HepG2 (cell line): ENCODE measurements around the gene PCDHA6. TPM values are rescaled to one million over a fixed set of nuclear protein-coding genes. Genes with fewer than 3 reads are reported as not detected.
"Not testable (repeated sequence)": the region's sequence is repeated elsewhere in the genome, so short reads cannot be mapped to it uniquely, and the experiment has no call there.

ENCODE experiments used
- ATAC-seq: fragments of 200-7000 bp; cut with Tn5 transposase; 3 replicates; pipeline ENCODE4 v1.9.1; 2020; ENCODE audit warnings: mild to moderate bottlenecking, moderate library complexity
- BruUV-seq: library from RNA; stranded (reverse); fragments of 400-500 nt; replicated peaks from 2 replicates; lab custom pipeline; 2021; lab: Mats Ljungman, UMichigan
- CTCF ChIA-PET: fragments of 300-600 bp; formaldehyde crosslinking; extraction: SDS; loops from one replicate; lab custom pipeline; 2021; ENCODE audit warnings: low total read pairs, inconsistent platforms, low intra/inter-chr PET ratio; lab: Yijun Ruan, JAX
- POLR2A ChIA-PET: fragments of 350-600 bp; sonication (Branson Sonifier 250); formaldehyde crosslinking; loops from one replicate; lab custom pipeline; 2020; ENCODE audit warnings: antibody characterized with exemption, inconsistent platforms; lab: Yijun Ruan, JAX
- DNase-seq: peaks from one replicate; pipeline ENCODE4 v3.0.0-alpha.2; 2015; ENCODE audit warnings: low spot score
- FAIRE-seq: peaks from 3 replicates; lab custom pipeline; 2011; peaks lifted over from hg19 to GRCh38; lab: Jason Lieb, UNC
- H2AFZ ChIP-seq: one replicate; pipeline ENCODE4 v1.6.1; 2011; ENCODE audit warnings: low read length, inconsistent platforms
- H3K27ac ChIP-seq: fragments of 300-600 bp; 3 replicates; pipeline ENCODE4 v1.8.0; 2011; ENCODE audit warnings: mixed run types, mild to moderate bottlenecking, mixed read lengths, low read length, inconsistent platforms; ENCODE audit not compliant: insufficient read depth; ENCODE audit errors: extremely low read length
- H3K27me3 ChIP-seq, 2 experiments: fragments of 200-600 bp in 1 of 2; 2 replicates in 1 of 2; 3 replicates in 1 of 2; pipeline versions ENCODE4 v1.6.0 to v1.8.0; 2011; ENCODE audit warnings: low read length in 2 of 2, mild to moderate bottlenecking in 2 of 2, moderate library complexity in 2 of 2, inconsistent platforms in 1 of 2; ENCODE audit not compliant: insufficient read depth in 2 of 2, control insufficient read depth in 1 of 2
- H3K36me3 ChIP-seq, 2 experiments: fragments of 200-600 bp in 1 of 2; replicated peaks in 1 of 2; 2 replicates in 1 of 2; 3 replicates in 1 of 2; pipeline versions ENCODE4 v1.5.1 to v1.8.0; 2011; ENCODE audit warnings: low read length in 2 of 2, inconsistent platforms in 1 of 2; ENCODE audit not compliant: insufficient read depth in 2 of 2, control insufficient read depth in 1 of 2
- H3K4me1 ChIP-seq: 2 replicates; pipeline ENCODE4 v1.5.1; 2012; ENCODE audit warnings: low read length, inconsistent platforms; ENCODE audit not compliant: insufficient read depth
- H3K4me2 ChIP-seq: 2 replicates; pipeline ENCODE4 v1.6.0; 2011; ENCODE audit warnings: low read depth, low read length, inconsistent platforms
- H3K4me3 ChIP-seq, 3 experiments: fragments of 200-600 bp in 1 of 3; sonication (generic), shearing (Covaris generic) in 1 of 3; replicated peaks in 1 of 3; 2 replicates each; pipeline ENCODE4 v1.5.1; 2011 to 2016; ENCODE audit warnings: low read length in 3 of 3, inconsistent platforms in 2 of 3, low read depth in 2 of 3, mild to moderate bottlenecking in 2 of 3, control low read depth in 1 of 3, mixed read lengths in 1 of 3; ENCODE audit not compliant: insufficient read depth in 1 of 3
- H3K79me2 ChIP-seq: one replicate; pipeline ENCODE4 v1.6.1; 2011; ENCODE audit warnings: low read length, inconsistent platforms; ENCODE audit not compliant: insufficient read depth
- H3K9ac ChIP-seq: 2 replicates; pipeline ENCODE4 v1.6.0; 2011; ENCODE audit warnings: mild to moderate bottlenecking, low read depth, low read length, inconsistent platforms; ENCODE audit not compliant: insufficient read depth
- H3K9me3 ChIP-seq: 2 replicates; pipeline ENCODE4 v1.5.1; 2012; ENCODE audit warnings: mild to moderate bottlenecking, low read length
- H4K20me1 ChIP-seq: 2 replicates; pipeline ENCODE4 v1.6.0; 2011; ENCODE audit warnings: inconsistent platforms, mild to moderate bottlenecking, low read length, moderate library complexity; ENCODE audit not compliant: insufficient read depth
- FOSL2 ChIP-seq: sonication (generic); formaldehyde crosslinking; IDR thresholded peaks from 2 replicates; pipeline ENCODE4 v1.4.0; 2020; ENCODE audit warnings: missing genetic modification reagents
- HMG20B ChIP-seq: conservative IDR thresholded peaks from 2 replicates; pipeline ENCODE4 v1.6.1; 2016; ENCODE audit warnings: missing genetic modification reagents, missing compliant biosample characterization
- NRL ChIP-seq: sonication (generic); formaldehyde crosslinking; IDR thresholded peaks from 2 replicates; pipeline ENCODE4 v1.5.0; 2020; ENCODE audit warnings: missing genetic modification reagents, mild to moderate bottlenecking, moderate library complexity, borderline replicate concordance
- PPARG ChIP-seq: conservative IDR thresholded peaks from 2 replicates; pipeline ENCODE4 v1.6.1; 2016; ENCODE audit warnings: missing biosample characterization, missing genetic modification reagents
- ZNF24 ChIP-seq: fragments of 450-650 bp; IDR thresholded peaks from 2 replicates; pipeline ENCODE4 v1.6.1; 2017; ENCODE audit warnings: antibody characterized with exemption, mild to moderate bottlenecking
- WGBS: methylation state at CpG from one replicate; pipeline ENCODE4 v1.1.6; 2017; ENCODE audit warnings: low lambda C conversion rate; 5-methylcytosine and 5-hydroxymethylcytosine counted together
- in situ Hi-C: cut with HindIII; loops from 2 replicates; pipeline ENCODE4 v1.10.0; 2017; ENCODE audit warnings: low pct_unique_long_range_greater_than_20kb; ENCODE audit not compliant: extremely low pct_ligation_motif_present
- intact Hi-C: fragments of 100-400 bp; cut with micrococcal nuclease; formaldehyde crosslinking; loops from one replicate; pipeline ENCODE4 v1.10.0; 2022; ENCODE audit not compliant: unreplicated experiment
- polyA plus RNA-seq, 8 experiments: library from polyadenylated mRNA; depleted of rRNA in 3 of 8; stranded (reverse) in 7 of 8; unstranded in 1 of 8; fragments of >200 nt; fragmentation: Illumina TruSeq in 4 of 8; extraction: Trizol in 4 of 8; gene quantifications; 2 replicates each; pipeline versions ENCODE4 v1.2.1 to v1.2.3, GENCODE V29; 2011 to 2016; ENCODE audit warnings: low read depth in 4 of 8, missing spikeins in 1 of 8, mixed read lengths in 1 of 8; ENCODE audit not compliant: insufficient read depth in 1 of 8
- total RNA-seq, 5 experiments: library from RNA; depleted of rRNA; stranded (reverse); fragments of >200 nt; fragmentation: Illumina TruSeq; extraction: Trizol; gene quantifications; 2 replicates each; pipeline ENCODE4 v1.2.3, GENCODE V29; 2016; ENCODE audit warnings: low read depth in 1 of 5
- TF ChIP-seq, protein P1 (sequence below): sonication (generic); formaldehyde crosslinking; IDR thresholded peaks from 2 replicates; pipeline ENCODE4 v1.5.0; 2020; ENCODE audit warnings: missing genetic modification reagents
- TF ChIP-seq, protein P2 (sequence below): sonication (generic); formaldehyde crosslinking; IDR thresholded peaks from 2 replicates; pipeline ENCODE4 v1.4.0; 2020; ENCODE audit warnings: missing genetic modification reagents, borderline replicate concordance

The PCDHA6 gene
- total and polyA plus RNA-seq, 2 of the 13 experiments (the other 11 are each of a cell fraction or from before 2014, with no cell fraction given): not detected

GRCh38 chr5:140795259-140795641, 32.5 kb upstream of the PCDHA6 start:
- Histone ChIP-seq H3K36me3 (no peaks in the 10 kb centered on the region), H3K4me3 (no peak overlapping the region), H3K27ac (no peak overlapping the region), H2AFZ (no peak overlapping the region), H3K9ac (no peak overlapping the region), H4K20me1 (no peaks in the 10 kb centered on the region), H3K4me2 (no peak overlapping the region), H3K4me1 (no peaks in the 10 kb centered on the region), H3K79me2 (no peaks in the 10 kb centered on the region), H3K9me3 (peaks cover 31% of the 10 kb centered on the region), H3K27me3 (no peaks in the 10 kb centered on the region)
- intact Hi-C loops (no loop called here), in situ Hi-C loops (no loop called here)
- TF ChIP-seq NRL (CRISPR knock-in tag): no peak
- TF ChIP-seq HMG20B (CRISPR knock-in tag): no peak
- no peak for TF ChIP-seq ZNF24
- TF ChIP-seq, protein P1, sequence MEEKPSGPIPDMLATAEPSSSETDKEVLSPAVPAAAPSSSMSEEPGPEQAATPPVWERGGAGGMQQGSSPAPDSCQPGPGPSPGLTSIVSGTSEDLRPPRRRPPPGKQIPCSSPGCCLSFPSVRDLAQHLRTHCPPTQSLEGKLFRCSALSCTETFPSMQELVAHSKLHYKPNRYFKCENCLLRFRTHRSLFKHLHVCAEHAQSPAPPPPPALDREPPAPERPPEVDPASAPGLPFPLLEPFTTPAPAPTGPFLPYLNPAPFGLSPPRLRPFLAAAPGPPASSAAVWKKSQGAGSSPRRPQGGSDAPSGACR (CRISPR knock-in tag): no peak
- TF ChIP-seq, protein P2, sequence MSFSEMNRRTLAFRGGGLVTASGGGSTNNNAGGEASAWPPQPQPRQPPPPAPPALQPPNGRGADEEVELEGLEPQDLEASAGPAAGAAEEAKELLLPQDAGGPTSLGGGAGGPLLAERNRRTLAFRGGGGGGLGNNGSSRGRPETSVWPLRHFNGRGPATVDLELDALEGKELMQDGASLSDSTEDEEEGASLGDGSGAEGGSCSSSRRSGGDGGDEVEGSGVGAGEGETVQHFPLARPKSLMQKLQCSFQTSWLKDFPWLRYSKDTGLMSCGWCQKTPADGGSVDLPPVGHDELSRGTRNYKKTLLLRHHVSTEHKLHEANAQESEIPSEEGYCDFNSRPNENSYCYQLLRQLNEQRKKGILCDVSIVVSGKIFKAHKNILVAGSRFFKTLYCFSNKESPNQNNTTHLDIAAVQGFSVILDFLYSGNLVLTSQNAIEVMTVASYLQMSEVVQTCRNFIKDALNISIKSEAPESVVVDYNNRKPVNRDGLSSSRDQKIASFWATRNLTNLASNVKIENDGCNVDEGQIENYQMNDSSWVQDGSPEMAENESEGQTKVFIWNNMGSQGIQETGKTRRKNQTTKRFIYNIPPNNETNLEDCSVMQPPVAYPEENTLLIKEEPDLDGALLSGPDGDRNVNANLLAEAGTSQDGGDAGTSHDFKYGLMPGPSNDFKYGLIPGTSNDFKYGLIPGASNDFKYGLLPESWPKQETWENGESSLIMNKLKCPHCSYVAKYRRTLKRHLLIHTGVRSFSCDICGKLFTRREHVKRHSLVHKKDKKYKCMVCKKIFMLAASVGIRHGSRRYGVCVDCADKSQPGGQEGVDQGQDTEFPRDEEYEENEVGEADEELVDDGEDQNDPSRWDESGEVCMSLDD: no peak
- TF ChIP-seq PPARG (CRISPR knock-in tag): no peak
- no peak for TF ChIP-seq FOSL2 (CRISPR knock-in tag)
- BruUV-seq: no TSS peak
- POLR2A ChIA-PET: no interaction called here
- DNase-seq: no peak
- CTCF ChIA-PET: no interaction called here
- FAIRE-seq: no peak
- peak; percentile 69 for ATAC-seq
- WGBS: 41% methylated on average over 15 of the region's 15 CpGs

GRCh38 chr5:140796072-140796717, 31.6 kb upstream of the PCDHA6 start:
- FAIRE-seq, H3K4me3 ChIP-seq, ATAC-seq, CTCF ChIA-PET, H3K27me3 ChIP-seq, BruUV-seq, DNase-seq, intact Hi-C loops, H3K9ac ChIP-seq, in situ Hi-C loops, H3K79me2 ChIP-seq, POLR2A ChIA-PET, H4K20me1 ChIP-seq, H3K36me3 ChIP-seq, H2AFZ ChIP-seq, H3K27ac ChIP-seq, H3K4me1 ChIP-seq, H3K4me2 ChIP-seq: not testable (repeated sequence)
- 88% methylated on average over 61 of the region's 72 CpGs for whole genome bisulfite sequencing
- peaks cover 31% of the 10 kb centered on the region for H3K9me3 ChIP-seq
